LoVo (cell line): ENCODE measurements around the gene NCAPG2.
"Not testable (repeated sequence)": the region's sequence is repeated elsewhere in the genome, so short reads cannot be mapped to it uniquely, and the experiment has no call there.

Source experiments
- DNase-seq: peaks from one replicate; pipeline ENCODE4 v3.0.0-alpha.2; 2016; ENCODE audit warnings: low spot score

The NCAPG2 gene

DNA sequence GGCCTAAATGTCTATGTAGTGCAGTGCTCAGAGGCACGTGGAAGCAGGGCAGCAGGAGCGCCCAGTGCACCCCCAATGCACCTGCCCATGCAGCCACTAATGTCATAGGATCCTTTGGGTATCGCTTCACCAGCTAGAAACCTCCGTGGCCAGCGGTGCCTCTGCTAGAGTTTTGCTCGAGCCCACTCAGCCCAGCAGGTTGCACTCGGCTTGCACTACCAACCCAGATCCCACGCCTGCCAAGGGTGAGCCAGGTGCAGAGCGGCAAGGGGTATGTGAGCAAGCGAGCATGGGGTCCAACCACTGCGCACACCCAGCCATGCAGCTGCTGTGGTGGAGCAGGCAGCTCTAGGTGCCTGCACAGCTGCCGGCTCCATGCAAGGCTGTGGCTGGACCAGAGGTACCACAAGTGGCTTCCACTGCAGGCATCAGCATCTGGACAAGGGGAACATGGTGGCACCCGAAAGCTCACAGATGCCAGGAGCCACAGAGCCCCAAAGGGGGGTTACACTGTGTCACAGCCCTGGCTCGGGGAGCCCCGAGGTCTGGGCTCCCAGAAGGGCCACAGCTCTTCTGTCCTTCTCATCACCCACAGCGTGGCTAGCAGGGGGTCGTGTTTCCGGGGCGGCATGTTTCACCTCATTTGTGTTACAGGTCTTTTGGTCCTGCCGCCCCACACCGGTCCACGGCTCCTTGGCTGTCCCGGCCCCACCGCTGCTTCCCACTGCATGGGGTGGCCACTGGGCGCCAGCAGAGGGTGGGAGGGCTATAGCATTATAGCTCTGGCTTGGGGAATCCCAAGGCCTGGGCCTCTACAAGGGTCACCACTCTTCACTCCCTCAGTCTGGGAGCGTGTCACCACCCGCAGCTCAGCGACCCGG, 2.3 kb upstream of the NCAPG2 start:
- no peak for DNase-seq

DNA sequence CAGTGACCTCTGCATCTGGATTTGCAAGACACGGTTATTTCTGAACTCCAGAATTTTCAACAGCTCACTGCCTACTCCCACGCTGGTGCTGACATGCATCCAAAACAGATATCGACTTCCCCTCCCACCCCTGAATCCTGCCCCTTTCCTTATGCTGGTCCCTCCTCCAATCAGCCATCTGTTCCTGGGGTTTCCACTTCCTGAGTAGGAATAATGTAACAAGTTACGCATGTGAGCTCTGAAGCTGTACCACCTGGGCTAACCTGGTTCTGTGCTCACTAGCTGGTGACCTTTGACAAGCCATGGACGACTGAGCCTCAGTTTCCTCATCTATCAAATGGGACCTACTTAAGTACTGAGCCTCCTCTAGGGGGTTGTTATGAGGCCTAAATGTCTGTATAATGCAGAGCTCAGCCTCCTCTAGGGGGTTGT, 1.7 kb upstream of the NCAPG2 start:
- no peak for DNase-seq

DNA sequence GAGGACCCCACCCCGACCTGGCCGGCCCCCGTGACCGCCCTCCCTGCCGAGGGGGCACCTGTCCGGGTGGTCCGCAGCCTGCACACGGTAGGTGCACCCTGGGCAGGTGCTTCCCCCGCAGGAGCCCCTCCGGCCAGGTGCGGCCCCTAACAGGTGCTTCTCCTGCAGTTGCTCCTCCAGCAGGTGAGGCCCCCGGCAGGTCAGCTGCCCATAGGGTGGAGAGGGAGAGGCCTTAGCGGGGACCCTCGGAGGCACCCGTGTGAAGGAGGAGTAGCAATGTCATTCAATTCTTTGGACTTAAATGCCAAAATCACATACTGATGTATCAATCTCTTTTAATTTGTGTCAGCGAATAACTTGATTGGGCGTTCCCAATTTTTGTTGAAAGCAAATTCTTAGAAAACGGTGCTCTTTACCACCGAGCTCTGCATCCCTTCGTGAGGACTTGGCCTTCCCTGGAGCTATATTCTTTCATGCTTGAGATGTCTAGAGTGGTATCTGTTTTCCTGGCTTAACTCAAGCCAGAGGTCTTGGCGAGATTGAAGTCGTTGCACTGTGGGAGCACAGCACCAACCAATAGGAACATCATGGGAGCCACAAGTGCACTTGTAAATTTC, 738 bp upstream of the NCAPG2 start:
- no peak for DNase-seq

DNA sequence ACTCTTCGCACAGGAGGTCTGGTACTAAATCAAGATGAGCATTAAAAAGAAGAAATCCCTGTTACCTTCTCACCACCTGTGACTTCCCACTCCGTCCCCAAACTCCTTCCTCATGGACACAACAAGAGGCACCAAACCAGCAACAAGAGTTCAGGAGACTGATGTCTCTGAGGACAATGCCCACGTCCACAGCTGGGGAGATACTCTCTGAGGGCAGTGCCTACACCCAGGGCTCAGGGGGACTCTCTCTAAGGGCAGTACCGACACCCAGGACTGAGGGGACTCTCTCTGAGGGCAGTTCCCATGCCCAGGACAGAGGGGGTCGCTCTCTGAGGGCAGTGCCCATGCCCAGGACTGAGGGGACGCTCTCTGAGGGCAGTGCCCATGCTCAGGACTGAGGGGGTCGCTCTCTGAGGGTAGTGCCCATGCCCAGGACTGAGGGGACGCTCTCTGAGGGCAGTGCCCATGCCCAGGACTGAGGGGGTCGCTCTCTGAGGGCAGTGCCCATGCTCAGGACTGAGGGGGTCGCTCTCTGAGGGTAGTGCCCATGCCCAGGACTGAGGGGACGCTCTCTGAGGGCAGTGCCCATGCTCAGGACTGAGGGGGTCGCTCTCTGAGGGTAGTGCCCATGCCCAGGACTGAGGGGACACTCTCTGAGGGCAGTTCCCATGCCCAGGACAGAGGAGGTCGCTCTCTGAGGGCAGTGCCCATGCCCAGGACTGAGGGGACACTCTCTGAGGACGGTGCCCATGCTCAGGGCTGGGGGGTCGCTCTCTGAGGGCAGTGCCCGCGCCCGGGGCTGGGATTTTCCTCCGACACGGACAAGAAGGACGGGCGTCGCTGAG, 703 bp downstream of the NCAPG2 start:
- not testable (repeated sequence) for DNase-seq

DNA sequence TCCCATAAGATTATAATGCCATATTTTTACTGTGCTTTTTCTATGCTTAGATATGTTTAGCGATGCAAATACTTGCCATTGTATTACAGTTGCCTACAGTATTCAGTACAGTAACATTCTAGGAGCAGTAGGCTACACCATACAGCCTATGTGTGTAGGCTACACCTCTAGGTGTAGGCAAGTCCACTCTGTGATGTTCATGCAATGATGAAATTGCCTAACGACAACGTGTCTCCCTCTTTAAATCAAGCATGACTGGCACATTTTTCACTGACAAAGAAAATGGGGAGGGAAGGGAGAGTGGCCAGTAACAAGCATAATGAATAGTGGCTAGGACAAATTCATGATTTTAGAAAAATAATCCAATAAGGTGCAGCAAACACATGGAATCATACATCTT, 1.7 kb downstream of the NCAPG2 start:
- DNase-seq, result no peak

DNA sequence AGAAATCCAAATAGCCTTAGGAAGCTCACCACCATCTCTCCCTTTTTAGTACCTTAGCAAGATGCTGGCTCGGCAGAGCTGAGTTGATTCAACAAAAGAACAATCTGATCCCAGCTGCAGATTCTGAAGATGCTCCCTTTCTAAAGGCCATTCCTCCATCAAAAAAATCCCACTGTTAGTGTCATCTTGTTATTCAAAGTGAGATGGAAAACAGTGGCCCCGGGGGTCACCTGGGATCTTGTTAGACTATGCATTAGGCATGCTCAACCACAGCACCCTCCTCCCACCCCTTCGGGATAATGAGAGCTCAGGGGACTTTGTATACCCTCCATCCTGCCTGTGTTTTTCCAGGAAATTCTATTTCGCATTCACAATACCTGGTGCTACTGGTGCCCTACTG, 2.4 kb downstream of the NCAPG2 start:
- DNase-seq, result no peak

DNA sequence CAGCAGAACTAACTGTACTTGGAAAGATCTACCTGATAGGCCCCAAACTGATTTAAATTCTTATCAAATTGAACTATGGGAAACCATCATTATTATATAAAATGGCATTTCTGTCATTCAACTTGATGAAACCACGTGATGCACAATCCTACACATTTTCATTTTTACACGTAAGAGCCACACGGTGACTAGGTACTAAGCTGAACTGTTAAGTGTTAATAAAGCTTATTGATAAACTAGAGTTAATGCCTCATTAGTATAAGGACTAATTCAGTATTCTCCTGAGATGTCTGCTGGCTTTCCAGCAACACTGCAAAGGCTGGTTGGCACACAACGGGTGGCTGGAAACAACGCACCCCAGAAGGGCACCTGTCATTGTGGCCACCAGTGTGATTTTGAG, 4.6 kb downstream of the NCAPG2 start:
- DNase-seq, result no peak

DNA sequence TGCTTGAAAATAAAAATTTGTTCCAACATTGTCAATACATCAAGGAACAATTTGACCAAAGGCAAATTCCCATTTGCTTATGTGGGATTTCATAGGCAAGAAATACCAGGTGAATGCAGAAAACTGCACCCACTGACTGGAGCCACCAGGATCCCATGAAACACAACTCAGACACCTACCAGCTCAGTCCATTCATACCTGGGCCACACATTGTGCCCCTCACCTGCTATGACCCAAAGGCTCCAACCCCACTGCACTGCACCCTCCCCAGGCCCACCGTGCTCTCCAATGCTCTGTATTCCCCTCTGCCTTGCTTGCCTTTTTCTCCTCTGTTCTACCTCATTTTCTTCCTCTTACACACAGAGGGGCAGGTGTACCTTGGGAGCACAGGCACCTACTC, 5.3 kb downstream of the NCAPG2 start:
- no peak for DNase-seq

DNA sequence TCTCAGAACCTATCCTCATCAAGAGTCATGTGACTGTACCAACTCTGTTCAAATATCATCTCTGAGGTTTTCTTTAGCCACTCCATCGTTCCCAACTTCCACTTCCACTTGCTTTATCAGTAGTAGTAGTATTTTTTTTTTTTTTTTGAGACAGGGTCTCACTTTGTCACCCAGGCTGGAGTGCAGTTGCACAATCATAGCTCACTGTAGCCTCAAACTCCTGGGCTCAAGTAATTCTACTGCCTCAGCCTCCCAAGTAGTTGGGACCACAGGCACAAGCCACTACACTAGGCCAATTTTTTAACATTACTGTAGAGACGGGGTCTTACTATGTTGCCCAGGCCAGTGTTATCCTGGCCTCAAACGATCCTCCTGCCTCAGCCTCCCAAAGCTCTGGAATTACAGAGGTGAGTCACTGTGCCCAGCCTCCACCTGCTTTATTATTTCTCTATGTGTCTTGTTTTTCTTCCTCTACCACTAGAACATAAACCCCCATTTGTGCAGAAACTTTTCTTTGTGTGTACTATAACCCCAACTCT, 5.9 kb downstream of the NCAPG2 start:
- DNase-seq, result no peak

DNA sequence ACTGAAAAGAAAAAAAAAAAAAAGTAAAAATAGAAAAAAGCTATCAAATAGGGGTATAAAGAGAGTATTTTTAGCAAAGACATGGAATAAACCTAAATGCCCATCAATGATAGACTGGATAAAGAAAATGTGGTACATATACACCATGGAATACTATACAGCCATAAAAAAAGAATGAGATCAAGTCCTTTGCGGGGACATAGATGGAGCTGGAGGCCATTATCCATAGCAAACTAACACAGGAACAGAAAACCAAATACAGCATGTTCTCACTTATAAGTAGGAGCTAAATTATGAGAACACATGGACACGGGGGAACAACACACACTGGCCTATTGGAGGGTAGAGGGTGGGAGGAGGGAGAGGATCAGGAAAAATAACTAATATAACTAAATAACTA, 7.0 kb downstream of the NCAPG2 start:
- not testable (repeated sequence) for DNase-seq

DNA sequence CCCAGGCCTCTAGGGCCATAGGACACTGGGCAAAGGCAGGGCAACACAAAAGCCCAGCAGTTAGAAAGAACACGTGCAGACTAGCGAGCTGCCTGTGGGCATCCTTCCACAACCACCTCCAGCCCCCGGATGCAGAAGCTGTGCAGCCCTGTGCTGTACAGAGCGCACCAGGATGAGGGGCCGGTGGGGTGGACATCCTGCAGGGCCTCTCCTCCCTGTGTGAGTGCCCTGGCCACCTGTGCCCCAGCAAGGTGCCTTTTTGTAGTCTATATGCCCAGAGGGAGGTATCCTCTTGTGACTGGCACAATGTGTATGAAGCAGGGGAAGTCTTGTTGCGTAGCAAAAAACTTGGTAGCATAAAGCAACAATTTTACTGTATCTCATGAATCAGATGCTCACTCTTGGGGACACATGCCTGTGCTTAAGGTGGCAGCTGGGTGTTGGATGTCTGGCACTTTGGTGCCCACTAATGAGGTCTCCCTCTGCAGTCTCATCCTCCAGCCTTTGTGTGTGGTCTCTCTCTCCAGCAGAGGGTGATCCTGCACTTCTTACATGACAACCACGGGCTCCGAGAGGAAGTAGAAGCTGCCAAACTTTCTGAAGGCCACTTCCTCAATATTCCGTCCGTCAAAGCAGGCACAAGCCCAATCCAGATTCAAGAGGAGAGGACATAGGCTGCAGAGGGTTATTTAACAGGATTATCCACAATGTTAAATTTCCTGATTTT, 8.7 kb downstream of the NCAPG2 start:
- peak; percentile 30 for DNase-seq

DNA sequence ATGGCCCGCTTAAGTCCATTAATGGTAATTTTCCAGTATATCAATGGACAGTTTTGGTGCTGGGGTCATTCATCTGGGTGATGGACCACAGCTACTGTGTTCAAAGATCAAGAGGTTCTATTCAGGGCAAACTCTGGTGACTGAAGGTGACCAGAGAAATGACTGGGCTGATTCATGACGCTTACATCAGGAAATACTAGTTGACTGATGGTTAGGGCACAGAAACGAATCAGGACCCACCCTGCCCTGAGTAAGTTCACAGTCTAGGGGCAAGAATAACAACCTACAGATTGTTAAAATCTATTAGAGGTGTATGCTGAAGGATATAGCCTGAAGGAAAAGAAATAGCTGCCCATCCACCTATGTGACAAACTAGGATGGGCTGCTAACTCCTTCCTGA, 9.5 kb downstream of the NCAPG2 start:
- no peak for DNase-seq

DNA sequence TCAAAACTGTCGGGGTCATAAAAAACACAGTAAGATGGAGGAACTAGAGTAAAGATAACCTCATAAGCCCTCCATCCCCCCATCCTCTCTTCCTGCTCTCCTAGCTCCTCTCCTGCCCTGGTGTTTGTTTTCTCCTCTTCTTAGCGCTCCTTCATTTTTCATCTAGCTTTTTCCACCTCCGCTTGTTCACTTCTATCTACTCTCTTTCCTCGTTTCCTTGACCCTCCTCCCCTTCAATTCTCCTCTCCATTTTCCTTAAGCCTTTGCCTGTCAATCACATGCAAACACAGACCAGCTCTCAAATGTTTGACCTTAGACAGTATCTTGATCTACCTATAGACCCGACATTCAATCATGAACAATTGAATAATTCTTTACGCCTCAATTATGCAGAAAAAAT, 10.0 kb downstream of the NCAPG2 start:
- DNase-seq, result no peak

DNA sequence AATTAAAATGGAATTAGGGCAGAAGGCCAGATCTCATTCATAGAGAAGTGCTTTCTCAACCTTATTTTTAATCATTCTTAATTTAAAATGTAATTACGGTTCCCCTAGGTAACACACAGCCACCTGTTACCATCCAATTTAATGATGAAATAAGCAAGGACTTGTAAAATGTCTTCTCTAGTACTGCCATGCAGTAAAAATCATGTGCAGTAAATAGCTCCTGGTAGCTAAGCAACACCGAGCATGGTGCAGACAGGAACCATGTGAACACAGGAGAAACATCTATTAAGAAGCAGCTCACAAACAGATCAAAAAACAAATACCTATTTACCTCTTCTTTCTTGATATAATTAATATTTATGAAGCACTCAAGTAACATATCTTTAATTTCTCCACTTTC, 15.1 kb downstream of the NCAPG2 start:
- DNase-seq, result no peak

DNA sequence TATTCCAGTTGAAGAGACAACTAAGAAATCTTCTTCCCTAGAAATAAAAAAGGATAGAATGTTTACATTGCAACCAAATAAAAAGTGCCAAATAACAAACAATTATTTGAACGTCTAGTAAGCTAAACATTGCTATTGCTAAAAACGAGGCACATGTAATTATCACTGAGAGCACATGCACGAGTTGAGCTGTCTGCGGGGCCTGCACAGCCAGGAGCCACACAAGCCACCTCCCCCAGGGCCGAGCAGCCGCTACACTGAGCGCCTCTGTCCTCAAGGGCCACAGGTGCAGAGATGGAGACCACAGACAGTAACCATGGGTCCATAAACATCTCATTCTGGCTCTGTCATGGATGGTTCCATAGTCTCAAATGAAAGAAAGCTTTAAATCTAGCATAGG, 17.2 kb downstream of the NCAPG2 start:
- DNase-seq, result no peak

DNA sequence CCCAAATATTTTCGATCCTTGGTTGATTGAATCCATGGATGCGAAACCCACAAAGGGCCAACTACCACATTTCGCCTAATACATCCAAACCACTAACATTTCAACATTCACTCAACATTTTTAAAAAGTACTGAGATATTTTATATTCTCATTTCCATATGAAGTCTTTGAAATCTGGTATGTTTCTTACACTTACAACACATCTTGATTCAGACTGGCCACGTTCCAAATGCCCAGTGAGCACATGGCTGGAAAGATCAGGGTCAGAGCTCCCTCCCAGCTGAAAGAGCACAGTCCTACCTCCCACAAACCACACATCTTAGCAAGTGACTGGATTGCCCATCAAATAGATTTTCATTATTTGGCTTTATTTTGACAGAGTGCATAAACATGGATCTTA, 18.9 kb downstream of the NCAPG2 start:
- DNase-seq, result no peak

DNA sequence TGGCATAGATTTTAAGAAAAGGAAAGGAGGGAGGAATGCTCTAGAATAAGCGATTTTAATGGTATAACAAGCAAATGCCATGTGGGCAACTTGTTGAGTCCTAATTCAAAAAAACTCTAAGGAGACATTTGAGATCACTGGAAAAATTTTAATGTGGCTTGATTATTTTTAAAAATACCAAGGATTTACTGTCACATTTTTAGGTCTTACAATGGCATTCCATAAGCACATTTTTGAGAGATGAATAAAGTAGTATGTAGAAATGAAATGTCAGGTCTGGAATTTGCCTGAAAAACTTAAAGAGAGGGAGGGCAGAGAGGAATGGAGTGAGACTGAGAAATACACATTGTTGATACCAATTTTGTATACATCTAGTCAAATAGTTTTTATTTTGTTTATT, 20.3 kb downstream of the NCAPG2 start:
- DNase-seq, result no peak

DNA sequence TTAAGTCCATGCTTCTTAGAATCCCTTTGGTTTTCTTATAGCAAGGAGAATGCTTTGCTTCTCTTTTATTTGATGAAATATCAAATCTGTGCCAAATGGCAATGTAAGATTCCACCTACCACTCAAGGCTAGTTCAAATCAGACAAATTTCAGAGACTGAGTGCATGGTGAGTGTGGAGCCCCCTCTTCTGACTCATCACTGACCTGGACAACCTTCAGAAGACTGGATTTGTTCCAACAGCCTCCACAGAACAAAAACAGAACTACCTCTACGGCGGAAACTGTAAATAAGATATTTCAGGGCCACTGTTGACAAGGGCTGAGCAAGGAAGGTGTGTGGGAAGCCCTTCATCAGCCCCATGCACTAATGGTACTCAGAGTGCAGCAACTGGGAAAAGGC, 21.1 kb downstream of the NCAPG2 start:
- no peak for DNase-seq

DNA sequence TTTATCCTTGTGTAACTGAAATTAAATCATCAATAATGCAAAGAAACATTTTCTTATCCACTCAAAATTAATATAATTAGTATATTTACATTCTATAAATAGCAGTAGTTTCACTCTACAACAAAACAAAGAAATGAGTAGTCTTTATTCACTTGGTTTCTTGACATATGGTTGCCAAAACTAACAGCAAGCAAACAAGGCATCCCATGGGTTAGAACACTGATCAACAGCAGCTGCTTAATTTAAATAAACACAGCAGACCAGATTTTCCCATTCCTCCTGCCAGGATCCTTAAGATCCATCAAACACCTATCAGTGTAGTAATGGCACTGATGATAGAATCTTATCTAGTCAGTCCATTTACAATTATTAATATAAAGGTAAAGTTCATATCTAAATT, 22.1 kb downstream of the NCAPG2 start:
- no peak for DNase-seq

DNA sequence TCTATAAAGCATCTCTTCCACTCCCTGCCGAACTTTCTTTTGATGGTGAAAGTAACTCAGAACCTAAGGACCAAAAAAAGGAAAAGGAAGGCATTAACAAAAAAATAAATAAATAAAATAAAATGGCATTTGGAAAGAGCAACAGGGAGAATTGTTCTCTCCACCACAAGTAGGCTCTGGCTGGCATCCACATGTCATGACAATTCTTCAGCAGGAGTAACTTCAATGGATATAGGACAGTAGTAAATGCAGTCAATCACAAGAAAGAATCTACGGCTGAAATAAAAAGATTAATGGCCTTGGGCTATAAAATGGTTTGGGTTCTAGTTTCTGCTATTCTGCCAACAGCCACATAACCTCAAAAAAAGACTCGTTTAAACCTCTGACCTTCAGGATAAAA, 23.9 kb downstream of the NCAPG2 start:
- no peak for DNase-seq

DNA sequence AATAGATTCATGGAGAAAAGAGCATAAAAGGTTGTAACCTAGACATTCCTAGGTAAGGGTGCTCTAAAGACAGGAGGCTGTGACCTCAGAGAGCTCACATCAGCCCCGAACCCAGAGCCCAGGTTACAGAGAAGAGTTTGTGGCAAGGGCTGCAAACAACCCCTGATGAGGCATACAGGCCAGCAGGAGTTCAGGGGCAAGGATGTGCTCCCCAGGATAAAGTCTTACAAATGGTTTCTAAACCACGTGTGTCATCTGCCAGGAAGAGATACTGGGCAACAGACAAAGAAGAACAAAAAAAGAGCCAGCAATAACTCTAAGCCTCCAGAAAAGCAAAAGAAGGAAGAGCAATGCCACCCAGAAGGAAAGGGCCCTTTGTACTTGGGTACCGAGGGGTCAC, 27.7 kb downstream of the NCAPG2 start:
- DNase-seq, result no peak
